ENCODE results near the gene TTC3.

GRCh38 chr21:37157938-37158337 lies 84.9 kb downstream of the TTC3 start:
- TF ChIP-seq CTCF (IDR thresholded peaks at IDR 0.05): no peak
- no peak for TF ChIP-seq POLR2A (IDR thresholded peaks at IDR 0.05)
- no peak for TF ChIP-seq EP300 (IDR thresholded peaks at IDR 0.05)
- no peak for TF ChIP-seq POLR2AphosphoS5 (IDR thresholded peaks at IDR 0.05)
